OCI-LY3 (cell line): ENCODE measurements around the gene DAAM2.

ENCODE experiments used
- H2AFZ ChIP-seq: fragments of 200-600, 300-600 bp; shearing (Covaris generic); 2 replicates; pipeline ENCODE4 v1.6.0; 2014; ENCODE audit warnings: antibody characterized with exemption, low read depth, low read length
- H3K27ac ChIP-seq: fragments of 200-600, 300-600 bp; sonication (generic); 2 replicates; pipeline ENCODE4 v1.5.1; 2014; ENCODE audit warnings: mild to moderate bottlenecking, low read length, moderate library complexity, mixed read lengths
- H3K27me3 ChIP-seq: fragments of 200-600, 300-600 bp; sonication (generic); 2 replicates; pipeline ENCODE4 v1.6.1; 2014; ENCODE audit warnings: low read depth, low read length, mixed read lengths
- H3K36me3 ChIP-seq: fragments of 200-600, 300-600 bp; sonication (generic); replicated peaks from 2 replicates; pipeline ENCODE3; 2014; ENCODE audit warnings: low read depth, low read length, mixed read lengths
- H3K4me1 ChIP-seq: fragments of 300-600, 200-600 bp; sonication (generic); 2 replicates; pipeline ENCODE4 v1.6.1; 2014; ENCODE audit warnings: low read length, mixed read lengths
- H3K4me2 ChIP-seq: fragments of 200-600, 300-600 bp; sonication (generic); 2 replicates; pipeline ENCODE4 v1.6.1; 2014; ENCODE audit warnings: low read length, mixed read lengths
- H3K4me3 ChIP-seq: fragments of 300-600, 200-600 bp; sonication (generic); 2 replicates; pipeline ENCODE4 v1.5.1; 2014; ENCODE audit warnings: antibody characterized with exemption, mild to moderate bottlenecking, low read length, moderate library complexity
- H3K79me2 ChIP-seq: fragments of 300-600, 200-600 bp; shearing (Covaris generic); 2 replicates; pipeline ENCODE4 v1.6.1; 2014; ENCODE audit warnings: mild to moderate bottlenecking, low read length, mixed read lengths
- H3K9ac ChIP-seq: fragments of 300-600, 200-600 bp; shearing (Covaris generic); 2 replicates; pipeline ENCODE4 v1.6.0; 2014; ENCODE audit warnings: mild to moderate bottlenecking, low read length, moderate library complexity
- H3K9me3 ChIP-seq: fragments of 200-600, 300-600 bp; shearing (Covaris generic); 2 replicates; pipeline ENCODE4 v1.6.1; 2014; ENCODE audit warnings: low read length, mixed read lengths; ENCODE audit not compliant: insufficient read depth
- H4K20me1 ChIP-seq: fragments of 200-600, 300-600 bp; sonication (generic); 2 replicates; pipeline ENCODE4 v1.6.1; 2016; ENCODE audit warnings: low read length, mixed read lengths; ENCODE audit not compliant: insufficient read depth
- EZH2phosphoT487 ChIP-seq: fragments of 200-600 bp; shearing (Covaris generic); IDR thresholded peaks from 2 replicates; pipeline ENCODE4 v1.6.1; 2018; ENCODE audit warnings: antibody characterized with exemption, mixed run types, low read depth
- TF ChIP-seq, protein P1 (sequence below): fragments of 200-600, 300-600 bp; sonication (generic); IDR thresholded peaks from 2 replicates; pipeline ENCODE4 v1.5.1; 2014; ENCODE audit warnings: antibody characterized with exemption, low read length, low read depth

DAAM2 gene

DNA sequence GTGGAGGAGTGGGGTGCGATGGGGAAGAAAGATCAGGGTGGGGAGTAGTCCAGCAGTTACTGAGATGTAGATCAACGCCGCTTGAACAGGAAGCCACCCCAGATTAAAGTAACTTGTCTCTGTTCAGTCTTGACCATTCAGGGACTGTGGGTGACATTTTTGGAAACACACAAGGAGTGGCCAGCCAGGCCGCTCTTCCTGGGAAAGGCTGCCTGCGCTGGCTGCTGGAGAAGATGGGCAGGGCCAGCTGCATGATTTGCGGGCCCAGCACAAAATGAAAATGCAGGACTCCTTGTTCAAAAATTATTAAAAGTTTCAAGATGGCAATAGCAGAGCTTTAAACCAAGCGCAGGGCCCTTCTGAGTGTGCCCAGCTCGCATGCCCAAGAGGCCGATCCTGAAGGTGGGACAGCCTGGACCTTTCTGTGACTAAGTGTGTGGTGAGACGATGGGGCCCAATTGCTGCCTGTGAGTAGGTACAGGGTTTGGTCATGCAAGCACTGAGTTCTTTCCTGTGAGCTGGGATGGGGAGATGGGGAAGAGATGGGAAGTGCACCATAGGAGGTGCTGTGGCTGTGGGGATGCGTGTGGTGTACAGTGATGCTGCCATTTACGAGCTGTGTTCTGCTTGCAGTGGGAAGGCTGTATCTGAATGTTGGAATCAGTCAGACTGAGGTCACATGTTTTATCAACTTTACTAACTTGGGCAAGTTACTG is 51.3 kb downstream of the DAAM2 start:
- no peak overlapping the region for H2AFZ ChIP-seq
- no peaks in the 10 kb centered on the region for H3K4me1 ChIP-seq
- TF ChIP-seq, protein P1, sequence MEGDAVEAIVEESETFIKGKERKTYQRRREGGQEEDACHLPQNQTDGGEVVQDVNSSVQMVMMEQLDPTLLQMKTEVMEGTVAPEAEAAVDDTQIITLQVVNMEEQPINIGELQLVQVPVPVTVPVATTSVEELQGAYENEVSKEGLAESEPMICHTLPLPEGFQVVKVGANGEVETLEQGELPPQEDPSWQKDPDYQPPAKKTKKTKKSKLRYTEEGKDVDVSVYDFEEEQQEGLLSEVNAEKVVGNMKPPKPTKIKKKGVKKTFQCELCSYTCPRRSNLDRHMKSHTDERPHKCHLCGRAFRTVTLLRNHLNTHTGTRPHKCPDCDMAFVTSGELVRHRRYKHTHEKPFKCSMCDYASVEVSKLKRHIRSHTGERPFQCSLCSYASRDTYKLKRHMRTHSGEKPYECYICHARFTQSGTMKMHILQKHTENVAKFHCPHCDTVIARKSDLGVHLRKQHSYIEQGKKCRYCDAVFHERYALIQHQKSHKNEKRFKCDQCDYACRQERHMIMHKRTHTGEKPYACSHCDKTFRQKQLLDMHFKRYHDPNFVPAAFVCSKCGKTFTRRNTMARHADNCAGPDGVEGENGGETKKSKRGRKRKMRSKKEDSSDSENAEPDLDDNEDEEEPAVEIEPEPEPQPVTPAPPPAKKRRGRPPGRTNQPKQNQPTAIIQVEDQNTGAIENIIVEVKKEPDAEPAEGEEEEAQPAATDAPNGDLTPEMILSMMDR, result no peak
- no peak for TF ChIP-seq EZH2phosphoT487
- H3K9me3 ChIP-seq, result no peaks in the 10 kb centered on the region
- no peak overlapping the region for H3K27ac ChIP-seq
- H3K36me3 ChIP-seq, result no peaks in the 10 kb centered on the region
- no peaks in the 10 kb centered on the region for H3K79me2 ChIP-seq
- H3K9ac ChIP-seq, result no peak overlapping the region
- H3K27me3 ChIP-seq, result no peaks in the 10 kb centered on the region
- H3K4me3 ChIP-seq, result no peak overlapping the region
- H3K4me2 ChIP-seq, result no peak overlapping the region
- no peaks in the 10 kb centered on the region for H4K20me1 ChIP-seq

DNA sequence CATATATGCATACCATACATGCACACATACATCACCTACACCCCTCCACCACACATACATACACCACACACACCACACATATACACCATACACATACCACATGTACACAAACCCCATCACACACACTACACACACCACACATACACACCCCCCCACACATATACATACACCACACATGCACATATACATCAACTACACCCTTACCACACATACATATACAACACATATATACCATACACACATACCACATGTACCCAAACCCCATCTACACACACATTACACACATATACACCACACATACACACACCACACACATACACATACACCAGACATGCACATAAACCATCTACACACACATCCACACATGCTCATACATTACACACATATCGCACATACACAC is 52.7 kb downstream of the DAAM2 start:
- Histone ChIP-seq H3K4me3 (no peak overlapping the region), H3K36me3 (no peaks in the 10 kb centered on the region), H3K4me1 (no peaks in the 10 kb centered on the region), H2AFZ (no peak overlapping the region), H3K27ac (no peak overlapping the region), H3K9me3 (no peaks in the 10 kb centered on the region), H3K79me2 (no peaks in the 10 kb centered on the region), H3K27me3 (no peaks in the 10 kb centered on the region), H4K20me1 (no peaks in the 10 kb centered on the region), H3K4me2 (no peak overlapping the region), H3K9ac (no peak overlapping the region)
- TF ChIP-seq, protein P1, result no peak
- TF ChIP-seq EZH2phosphoT487, result no peak

DNA sequence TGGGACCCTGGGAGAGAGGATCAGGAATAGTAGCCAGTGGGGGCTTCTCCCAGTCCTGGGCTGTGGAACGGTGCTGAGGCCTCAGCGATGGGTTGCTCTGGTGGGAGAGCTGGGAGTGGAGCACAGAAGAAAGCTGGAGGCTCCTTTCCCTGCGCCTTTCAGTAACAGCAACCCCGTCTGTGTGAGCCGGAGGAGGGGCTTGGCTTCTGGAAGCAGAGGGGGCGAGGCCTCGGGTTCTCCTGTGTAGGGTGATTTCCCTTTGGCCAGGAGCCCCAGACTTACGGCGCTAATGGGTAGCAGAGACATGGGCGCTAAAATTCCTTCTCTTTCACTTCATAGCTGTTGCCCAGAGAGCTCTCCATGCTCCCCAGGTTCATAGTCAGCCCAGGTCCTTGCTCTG is 55.0 kb downstream of the DAAM2 start:
- H3K4me3 ChIP-seq, result no peak overlapping the region
- no peak overlapping the region for H2AFZ ChIP-seq
- no peak overlapping the region for H3K4me2 ChIP-seq
- no peaks in the 10 kb centered on the region for H3K9me3 ChIP-seq
- H3K9ac ChIP-seq, result no peak overlapping the region
- TF ChIP-seq, protein P1, result no peak
- no peak for TF ChIP-seq EZH2phosphoT487
- no peaks in the 10 kb centered on the region for H3K36me3 ChIP-seq
- no peaks in the 10 kb centered on the region for H3K27me3 ChIP-seq
- H4K20me1 ChIP-seq, result no peaks in the 10 kb centered on the region
- no peak overlapping the region for H3K27ac ChIP-seq
- no peaks in the 10 kb centered on the region for H3K79me2 ChIP-seq
- peaks cover 14% of the 10 kb centered on the region for H3K4me1 ChIP-seq

DNA sequence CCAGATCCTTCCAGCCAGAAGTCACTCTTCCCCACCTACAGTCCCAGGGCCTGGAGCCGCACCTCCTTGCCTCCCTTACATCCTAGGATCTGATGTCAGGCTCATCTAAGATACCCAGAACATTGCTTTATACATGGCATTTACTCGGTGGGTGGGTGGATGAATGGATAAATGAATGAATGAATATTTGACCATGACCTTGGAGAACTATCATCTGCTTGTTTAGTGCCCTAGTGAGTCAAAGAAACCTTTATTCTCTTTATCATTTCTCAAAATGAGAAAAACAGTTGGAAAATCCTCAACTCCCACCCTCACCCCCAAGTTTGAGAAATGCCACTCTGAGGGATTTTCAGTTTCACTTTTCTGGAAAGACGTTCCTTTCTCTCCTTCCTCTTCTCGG is 56.0 kb downstream of the DAAM2 start:
- no peaks in the 10 kb centered on the region for H3K79me2 ChIP-seq
- no peaks in the 10 kb centered on the region for H4K20me1 ChIP-seq
- H2AFZ ChIP-seq, result no peak overlapping the region
- no peak overlapping the region for H3K4me3 ChIP-seq
- no peaks in the 10 kb centered on the region for H3K9me3 ChIP-seq
- TF ChIP-seq EZH2phosphoT487, result no peak
- TF ChIP-seq, protein P1, result no peak
- H3K27ac ChIP-seq, result no peak overlapping the region
- H3K4me2 ChIP-seq, result no peak overlapping the region
- H3K9ac ChIP-seq, result no peak overlapping the region
- H3K36me3 ChIP-seq, result no peaks in the 10 kb centered on the region
- peaks cover 20% of the 10 kb centered on the region for H3K4me1 ChIP-seq
- H3K27me3 ChIP-seq, result no peaks in the 10 kb centered on the region
